Activated T-cell treated with anti-CD3 and anti-CD28 coated beads, Interleukin-2, amount 50 U/mL, for 72 hours (primary cell): ENCODE measurements around the gene TTC33. TPM values are rescaled to one million over a fixed set of nuclear protein-coding genes. Genes with fewer than 3 reads are reported as not detected.

Source experiments
- ATAC-seq, 2 donors: fragments of 150-1000 bp; cut with Tn5 transposase; replicated peaks in 1 of 2; 2 replicates each; pipeline ENCODE4 v1.10.0; 2021; ENCODE audit warnings: moderate library complexity in 2 of 2, mild to moderate bottlenecking in 1 of 2
- DNase-seq, 2 donors: peaks; one replicate each; pipeline ENCODE4 v3.0.0; 2021 to 2022; ENCODE audit warnings: mixed read lengths in 1 of 2
- H3K27ac Mint-ChIP-seq: one replicate; pipeline ENCODE4 v1.8.0; 2022; ENCODE audit warnings: mild to moderate bottlenecking, moderate library complexity, mixed read lengths
- H3K27me3 Mint-ChIP-seq: one replicate; pipeline ENCODE4 v1.8.0; 2022; ENCODE audit warnings: low read depth, mixed read lengths
- H3K36me3 Mint-ChIP-seq, 2 donors: one replicate each; pipeline ENCODE4 v1.8.0; 2022; ENCODE audit warnings: mixed read lengths in 2 of 2, mild to moderate bottlenecking in 1 of 2; ENCODE audit not compliant: insufficient read depth in 2 of 2
- H3K4me1 Mint-ChIP-seq: one replicate; pipeline ENCODE4 v1.8.0; 2022; ENCODE audit warnings: low read depth, mixed read lengths
- H3K4me3 Mint-ChIP-seq, 2 donors: one replicate each; pipeline ENCODE4 v1.8.0; 2022; ENCODE audit warnings: mild to moderate bottlenecking in 2 of 2, mixed read lengths in 2 of 2, moderate library complexity in 2 of 2
- H3K9me3 Mint-ChIP-seq, 2 donors: one replicate each; pipeline ENCODE4 v1.8.0; 2022; ENCODE audit warnings: mixed read lengths in 2 of 2
- total RNA-seq, 2 donors: library from RNA; stranded (reverse); gene quantifications; one replicate each; pipeline ENCODE4 v1.2.3, GENCODE V29; 2022

The TTC33 gene
- total RNA-seq, 2 donors from 2014 or later, result 29.4 to 33.5 TPM

DNA sequence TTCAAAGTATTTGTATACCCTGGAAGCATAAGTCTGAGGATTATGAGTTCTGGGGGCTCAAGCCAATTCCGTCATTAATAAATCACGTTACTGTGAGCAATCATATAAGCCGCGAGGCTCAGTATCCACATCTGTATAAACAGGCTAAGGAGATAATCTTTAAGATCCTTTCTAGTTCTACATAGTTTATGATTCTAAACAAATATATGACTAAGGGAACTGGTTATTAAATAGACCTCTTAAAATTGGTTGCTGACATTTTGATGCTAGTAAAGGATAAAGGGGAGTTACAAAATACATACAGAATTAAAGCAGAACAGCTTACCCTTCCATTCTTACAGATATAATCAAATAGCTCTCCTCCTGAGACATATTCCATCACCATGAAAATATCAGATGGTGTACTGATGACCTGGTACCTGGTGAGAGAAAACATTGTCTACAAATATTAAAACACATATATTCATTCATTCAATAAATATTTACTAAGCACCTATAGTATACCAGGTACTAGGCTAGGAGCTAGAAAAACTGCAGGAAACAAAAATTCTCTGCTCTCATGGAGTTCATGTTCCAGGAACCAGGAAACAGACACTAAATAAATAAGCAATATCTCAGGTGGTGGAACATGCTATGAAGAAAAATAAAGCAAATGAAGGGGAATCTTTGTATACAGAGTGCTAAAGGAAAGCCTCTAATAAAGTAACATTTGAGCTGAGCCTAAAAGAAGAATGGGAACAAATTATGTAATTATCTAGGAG, 19.5 kb upstream of the TTC33 start:
- ATAC-seq (no peak), DNase-seq (no peak)
- H3K27me3 Mint-ChIP-seq, result no peaks in the 10 kb centered on the region
- H3K9me3 Mint-ChIP-seq, result no peaks in the 10 kb centered on the region
- H3K4me3 Mint-ChIP-seq, result peak overlapping the region in 1 of 2 donors; percentile 16
- peak overlapping the region; percentile 56 for H3K27ac Mint-ChIP-seq
- peaks cover 4 to 9% of the 10 kb centered on the region in 2 donors for H3K36me3 Mint-ChIP-seq
- H3K4me1 Mint-ChIP-seq, result peaks cover 20% of the 10 kb centered on the region

DNA sequence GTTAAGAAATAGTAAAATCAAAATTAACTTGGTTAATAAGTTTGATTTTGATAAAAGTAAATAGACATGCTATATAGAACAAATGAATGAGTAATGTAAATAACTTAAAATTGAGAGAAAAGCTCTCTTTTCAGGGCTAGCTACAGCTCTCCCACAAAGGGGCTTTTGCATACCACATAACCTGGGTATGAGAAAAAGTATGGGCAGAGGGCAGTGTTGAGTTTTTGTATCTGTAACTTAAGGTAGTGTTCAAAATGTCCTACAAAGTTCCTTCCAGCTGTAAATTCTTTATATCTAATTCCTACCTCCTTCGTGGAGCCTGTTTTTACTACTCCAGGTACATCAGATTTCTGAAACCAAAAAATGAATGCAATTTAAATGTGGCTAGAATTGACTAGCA, 18.9 kb upstream of the TTC33 start:
- Mint-ChIP-seq H3K4me1 (peaks cover 20% of the 10 kb centered on the region), H3K4me3 (no peak overlapping the region), H3K9me3 (no peaks in the 10 kb centered on the region), H3K27me3 (no peaks in the 10 kb centered on the region), H3K36me3 (peaks cover 4 to 10% of the 10 kb centered on the region in 2 donors), H3K27ac (no peak overlapping the region)
- ATAC-seq, result no peak
- DNase-seq, result no peak

DNA sequence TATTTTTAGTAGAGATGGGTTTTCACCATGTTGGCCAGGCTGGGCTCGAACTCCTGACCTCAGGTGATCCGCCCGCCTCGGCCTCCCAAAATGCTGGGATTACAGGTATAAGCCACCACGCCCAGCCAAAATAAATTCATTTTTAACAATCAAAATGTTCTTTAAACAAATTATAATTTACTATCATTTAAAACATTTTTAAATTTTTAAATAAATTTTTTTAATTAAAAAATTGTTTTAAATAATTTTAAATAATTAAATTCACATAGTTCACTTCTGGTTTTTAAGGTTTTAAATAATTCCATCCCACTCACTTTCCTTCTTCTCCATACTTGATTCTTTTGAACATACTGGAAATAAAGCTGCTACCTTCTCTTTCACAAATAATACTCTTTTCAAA, 15.0 kb upstream of the TTC33 start:
- DNase-seq, result no peak
- no peaks in the 10 kb centered on the region for H3K27me3 Mint-ChIP-seq
- ATAC-seq, result no peak
- no peak overlapping the region for H3K27ac Mint-ChIP-seq
- H3K36me3 Mint-ChIP-seq, result peaks cover 3 to 17% of the 10 kb centered on the region in 2 donors
- peaks cover 4% of the 10 kb centered on the region for H3K4me1 Mint-ChIP-seq
- H3K9me3 Mint-ChIP-seq, result no peaks in the 10 kb centered on the region
- no peak overlapping the region for H3K4me3 Mint-ChIP-seq

DNA sequence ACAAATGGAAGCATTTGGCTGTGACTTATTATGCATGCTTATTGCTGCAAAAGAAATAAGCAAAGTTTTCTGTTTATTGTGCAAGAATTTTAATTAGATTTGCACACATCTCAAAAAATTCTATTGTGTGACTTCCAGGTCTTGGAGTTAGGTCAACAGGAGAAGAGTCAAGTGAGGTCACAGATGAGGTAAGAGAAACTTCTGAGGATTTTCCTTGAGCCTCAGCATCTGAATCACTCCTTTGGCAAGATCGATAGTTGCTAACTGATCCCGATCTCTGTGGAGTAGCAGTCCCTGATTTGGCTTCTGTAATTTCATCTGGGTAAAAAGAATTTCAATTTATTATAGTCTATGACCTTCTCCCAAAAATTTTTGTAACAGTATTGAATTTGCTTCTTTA, 6.9 kb upstream of the TTC33 start:
- no peak for ATAC-seq
- no peaks in the 10 kb centered on the region for H3K4me1 Mint-ChIP-seq
- DNase-seq, result no peak
- no peak overlapping the region for H3K4me3 Mint-ChIP-seq
- H3K27me3 Mint-ChIP-seq, result no peaks in the 10 kb centered on the region
- H3K9me3 Mint-ChIP-seq, result no peaks in the 10 kb centered on the region
- H3K36me3 Mint-ChIP-seq, result peaks cover 3 to 21% of the 10 kb centered on the region in 2 donors
- no peak overlapping the region for H3K27ac Mint-ChIP-seq

DNA sequence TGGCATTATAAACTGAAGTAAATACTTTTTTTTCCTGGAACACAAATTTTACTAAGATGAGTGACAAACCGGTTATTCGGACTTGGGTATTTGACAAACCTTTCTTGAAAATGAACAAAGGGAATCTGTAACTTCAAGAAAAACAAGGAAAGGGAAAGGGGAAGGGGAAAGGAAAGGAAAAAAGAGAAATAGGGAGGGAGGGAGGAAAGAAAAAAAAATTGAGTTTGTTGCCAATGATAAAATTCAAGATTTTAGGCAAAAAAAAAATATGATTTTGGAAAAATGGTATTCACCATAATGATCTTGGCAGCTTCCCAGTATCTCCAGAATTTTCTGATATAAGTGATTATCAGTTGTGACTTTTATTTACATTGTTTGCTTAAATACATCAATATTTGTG, 1.6 kb upstream of the TTC33 start:
- ATAC-seq (no peak), DNase-seq (no peak)
- H3K27ac Mint-ChIP-seq, result no peak overlapping the region
- no peak overlapping the region for H3K4me3 Mint-ChIP-seq
- peaks cover 2 to 7% of the 10 kb centered on the region in 2 donors for H3K36me3 Mint-ChIP-seq
- no peaks in the 10 kb centered on the region for H3K4me1 Mint-ChIP-seq
- H3K9me3 Mint-ChIP-seq, result no peaks in the 10 kb centered on the region
- H3K27me3 Mint-ChIP-seq, result no peaks in the 10 kb centered on the region

DNA sequence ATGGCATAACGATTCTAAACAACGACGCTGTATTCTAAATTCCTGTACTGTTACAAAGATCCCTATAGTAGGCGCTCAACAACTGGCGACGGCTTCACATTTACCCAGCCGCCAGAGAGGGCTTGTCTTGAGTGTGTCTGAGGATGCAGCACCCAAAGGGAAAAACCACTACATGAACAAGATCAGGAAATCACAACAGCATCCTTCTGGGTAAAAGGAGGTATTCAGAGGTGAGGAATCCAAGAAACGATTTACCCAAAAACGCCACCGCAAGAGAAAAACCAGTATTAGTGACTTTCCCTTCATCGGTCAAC, 711 bp downstream of the TTC33 start:
- no peaks in the 10 kb centered on the region for H3K27me3 Mint-ChIP-seq
- H3K4me3 Mint-ChIP-seq, result no peak overlapping the region
- peaks cover 2 to 4% of the 10 kb centered on the region in 2 donors for H3K36me3 Mint-ChIP-seq
- DNase-seq (peak; percentile 71), ATAC-seq (peak; percentile 72 to 73)
- H3K4me1 Mint-ChIP-seq, result peaks cover 12% of the 10 kb centered on the region
- no peak overlapping the region for H3K27ac Mint-ChIP-seq
- H3K9me3 Mint-ChIP-seq, result no peaks in the 10 kb centered on the region

DNA sequence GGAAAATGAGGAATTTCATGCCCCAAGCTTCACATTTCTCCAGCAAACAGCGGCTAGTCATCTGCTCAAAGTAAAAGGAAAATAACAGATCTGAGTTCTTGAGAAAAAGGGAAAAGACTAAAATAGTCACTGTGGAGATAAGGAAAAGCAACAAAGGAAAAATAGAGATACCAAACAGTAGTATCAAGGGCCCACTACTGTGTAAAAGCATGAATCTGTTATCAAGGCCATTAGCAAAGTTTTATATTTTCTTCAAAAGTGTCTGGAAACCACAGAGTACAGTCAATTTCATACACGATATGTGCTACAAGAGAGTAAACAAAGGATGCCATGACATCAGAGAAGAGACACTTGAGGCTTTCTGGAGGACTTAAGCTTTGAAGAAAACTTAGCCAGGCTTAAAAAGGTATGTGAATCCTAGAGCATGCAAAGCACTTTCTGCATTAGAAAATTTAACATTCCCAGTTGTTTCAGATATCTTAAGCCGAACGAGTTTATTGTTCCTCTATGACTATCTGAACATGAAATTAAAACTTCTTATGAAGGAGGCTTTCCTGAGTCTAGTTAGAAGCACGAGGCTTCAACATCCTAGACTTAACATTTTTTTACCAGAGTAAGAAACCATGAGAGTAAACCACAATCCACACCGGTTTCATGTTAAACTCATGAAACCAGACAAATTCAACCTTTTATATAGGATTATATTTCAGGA, 1.2 kb downstream of the TTC33 start:
- no peak for DNase-seq
- no peak overlapping the region for H3K4me3 Mint-ChIP-seq
- H3K36me3 Mint-ChIP-seq, result peaks cover 2 to 4% of the 10 kb centered on the region in 2 donors
- no peak overlapping the region for H3K27ac Mint-ChIP-seq
- ATAC-seq, result peak; percentile 61 to 63
- H3K27me3 Mint-ChIP-seq, result no peaks in the 10 kb centered on the region
- peaks cover 15% of the 10 kb centered on the region for H3K4me1 Mint-ChIP-seq
- H3K9me3 Mint-ChIP-seq, result no peaks in the 10 kb centered on the region

DNA sequence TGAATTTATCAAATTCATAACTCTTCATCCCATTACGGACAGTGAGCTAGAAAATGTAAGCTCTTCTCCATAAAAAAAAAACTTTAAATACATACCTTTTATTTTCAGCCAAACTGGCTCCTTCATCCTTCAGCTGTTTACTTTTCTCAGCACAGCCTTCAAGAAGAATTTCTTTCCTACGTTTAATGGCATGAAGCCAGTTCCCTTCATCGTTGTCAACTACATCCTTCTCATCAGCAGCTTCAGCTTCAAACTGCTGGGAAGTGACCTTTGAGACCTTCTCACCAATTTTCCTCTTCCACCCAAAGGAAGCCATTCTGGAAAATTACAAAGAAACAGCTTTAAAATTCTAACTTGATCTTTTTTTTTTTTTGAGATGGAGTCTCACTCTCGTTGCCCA, 9.1 kb downstream of the TTC33 start:
- no peaks in the 10 kb centered on the region for H3K27me3 Mint-ChIP-seq
- H3K4me1 Mint-ChIP-seq, result peaks cover 44% of the 10 kb centered on the region

DNA sequence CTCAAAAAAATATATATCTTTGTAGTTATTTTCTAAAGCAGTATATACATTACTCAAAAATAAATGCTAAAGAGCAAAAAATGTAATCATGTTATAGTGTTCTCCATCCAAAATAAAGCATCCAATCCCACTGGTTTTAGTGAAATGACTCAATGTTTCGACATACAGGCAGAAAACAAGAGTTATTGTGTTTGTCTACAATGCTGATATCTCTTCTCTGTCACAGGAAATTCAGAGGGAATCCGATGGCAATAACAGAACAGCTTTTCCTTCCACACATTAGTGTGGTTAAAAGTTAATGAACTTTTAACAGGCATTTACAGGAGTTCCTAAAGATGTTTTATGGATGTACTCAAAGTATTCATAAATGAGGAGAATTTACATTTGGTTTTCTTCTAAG, 12.0 kb downstream of the TTC33 start:
- H3K27me3 Mint-ChIP-seq, result no peaks in the 10 kb centered on the region
- H3K9me3 Mint-ChIP-seq, result peaks cover 0 to 3% of the 10 kb centered on the region in 2 donors
- H3K27ac Mint-ChIP-seq, result no peak overlapping the region
- peaks cover 12 to 27% of the 10 kb centered on the region in 2 donors for H3K36me3 Mint-ChIP-seq
- H3K4me3 Mint-ChIP-seq, result no peak overlapping the region
- no peak for ATAC-seq
- H3K4me1 Mint-ChIP-seq, result peaks cover 21% of the 10 kb centered on the region
- DNase-seq, result no peak

More for the DNA sequence above, 9.1 kb downstream of the TTC33 start:
- ATAC-seq, result no peak
- Mint-ChIP-seq H3K27ac (no peak overlapping the region), H3K4me3 (no peak overlapping the region), H3K9me3 (no peaks in the 10 kb centered on the region), H3K36me3 (peaks cover 4 to 10% of the 10 kb centered on the region in 2 donors)
- DNase-seq, result no peak

DNA sequence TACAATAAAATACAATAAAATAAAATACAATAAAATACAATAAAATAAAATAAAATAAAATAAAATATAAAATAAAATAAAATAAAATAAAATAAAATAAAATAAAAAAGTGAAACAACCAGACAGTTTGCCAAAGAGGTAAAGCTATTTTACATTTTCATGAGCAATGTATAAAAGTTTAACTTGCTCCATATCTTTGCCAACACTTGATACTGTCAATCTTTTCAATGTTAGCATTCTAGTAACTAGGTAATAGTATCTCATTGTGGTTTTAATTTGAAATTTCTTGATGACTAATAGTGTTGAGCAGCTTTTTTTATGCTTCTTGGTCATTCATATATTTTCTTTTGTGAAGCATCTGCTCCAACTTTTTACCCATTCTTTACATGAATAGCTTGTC, 17.3 kb downstream of the TTC33 start:
- no peak overlapping the region for H3K4me3 Mint-ChIP-seq
- no peak overlapping the region for H3K27ac Mint-ChIP-seq
- ATAC-seq (no peak), DNase-seq (no peak)
- H3K36me3 Mint-ChIP-seq, result peaks cover 16 to 32% of the 10 kb centered on the region in 2 donors
- H3K4me1 Mint-ChIP-seq, result peaks cover 29% of the 10 kb centered on the region
- H3K9me3 Mint-ChIP-seq, result peaks cover 0 to 3% of the 10 kb centered on the region in 2 donors
- no peaks in the 10 kb centered on the region for H3K27me3 Mint-ChIP-seq

DNA sequence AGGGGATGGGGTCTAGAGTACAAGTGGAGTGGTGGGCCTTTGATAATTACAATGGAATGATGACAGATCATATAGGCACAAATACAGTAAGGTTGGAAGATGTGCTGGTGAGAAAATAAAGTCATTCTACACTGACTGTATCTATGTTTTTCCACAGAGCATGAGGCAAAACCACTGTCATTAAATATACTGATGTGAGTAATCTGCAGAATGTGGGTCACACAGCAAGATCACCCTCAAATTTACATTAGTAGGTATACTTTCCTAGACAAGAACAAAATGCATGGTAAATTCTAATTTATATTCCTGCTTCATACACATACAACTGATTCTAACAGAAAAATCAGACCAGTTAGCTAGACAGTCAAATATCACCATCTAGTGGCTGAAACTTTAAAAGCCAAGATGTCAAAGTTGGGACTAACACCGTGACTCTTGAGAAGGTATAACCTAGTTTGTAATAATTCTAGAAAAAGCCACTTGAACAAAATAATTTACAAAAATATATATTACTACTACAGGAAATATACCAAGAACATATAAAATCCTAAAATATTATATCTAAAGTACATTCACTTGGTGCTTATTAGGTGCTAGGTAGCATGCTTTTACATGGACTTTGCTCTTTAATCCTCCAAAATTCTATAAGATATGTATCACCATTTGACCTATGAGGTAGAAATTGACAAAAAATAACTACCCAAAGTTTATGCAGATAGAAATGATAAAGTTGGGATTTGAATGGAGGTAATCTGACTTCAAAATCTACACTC, 19.5 kb downstream of the TTC33 start:
- peaks cover 12 to 23% of the 10 kb centered on the region in 2 donors for H3K36me3 Mint-ChIP-seq
- H3K27me3 Mint-ChIP-seq, result no peaks in the 10 kb centered on the region
- peak overlapping the region; percentile 14 for H3K27ac Mint-ChIP-seq
- H3K4me3 Mint-ChIP-seq, result no peak overlapping the region
- peaks cover 0 to 3% of the 10 kb centered on the region in 2 donors for H3K9me3 Mint-ChIP-seq
- peaks cover 25% of the 10 kb centered on the region for H3K4me1 Mint-ChIP-seq
- ATAC-seq (peak; percentile 65 to 66), DNase-seq (peak in 1 of 2 donors; percentile 17)

DNA sequence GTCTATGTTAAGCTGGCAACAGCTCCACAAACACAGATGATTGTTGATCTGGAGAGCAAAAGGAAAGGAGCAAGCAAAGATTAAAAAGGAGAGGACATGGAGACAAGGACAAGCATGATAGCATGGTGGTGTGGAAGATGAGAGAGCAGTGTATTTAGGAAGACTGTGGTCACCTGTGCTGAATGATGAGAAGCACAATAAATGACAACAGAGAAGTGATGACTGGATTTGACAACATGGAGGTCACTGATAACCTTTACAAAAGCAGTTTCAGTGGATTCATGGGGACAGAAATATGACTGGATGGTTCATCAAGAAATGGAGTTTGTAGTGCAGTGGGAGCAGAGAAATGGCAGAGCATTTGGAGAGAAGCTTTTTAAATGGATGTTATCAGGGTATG, 20.2 kb downstream of the TTC33 start:
- ATAC-seq (peak; percentile 33 to 47), DNase-seq (no peak)
- Mint-ChIP-seq H3K27ac (peak overlapping the region; percentile 14), H3K9me3 (peaks cover 0 to 3% of the 10 kb centered on the region in 2 donors), H3K4me1 (peaks cover 27% of the 10 kb centered on the region), H3K36me3 (peaks cover 13 to 16% of the 10 kb centered on the region in 2 donors), H3K4me3 (peak overlapping the region; percentile 3 to 22), H3K27me3 (no peaks in the 10 kb centered on the region)

DNA sequence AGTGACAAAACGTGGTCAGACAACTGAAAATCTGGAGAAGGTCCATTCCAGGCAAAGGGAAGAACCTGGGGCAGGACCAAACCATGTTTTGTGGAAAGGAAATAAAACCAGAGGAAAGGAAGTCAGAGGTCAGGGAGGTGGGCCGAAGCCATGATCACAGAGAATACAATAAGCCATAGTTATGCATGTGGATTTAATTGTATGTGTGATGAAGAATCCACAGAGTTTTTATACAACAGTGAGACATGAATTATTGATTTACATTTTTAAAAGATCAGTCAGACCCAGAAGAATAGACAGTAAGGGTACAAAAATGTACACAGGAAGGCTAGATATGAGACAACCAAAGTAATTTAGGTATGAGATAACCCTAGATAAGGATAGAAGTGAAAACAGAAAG, 20.8 kb downstream of the TTC33 start:
- DNase-seq, result no peak
- peak overlapping the region; percentile 3 to 59 for H3K4me3 Mint-ChIP-seq
- peak; percentile 48 to 70 for ATAC-seq
- peaks cover 27% of the 10 kb centered on the region for H3K4me1 Mint-ChIP-seq
- no peaks in the 10 kb centered on the region for H3K27me3 Mint-ChIP-seq
- H3K27ac Mint-ChIP-seq, result peak overlapping the region; percentile 14
- peaks cover 0 to 3% of the 10 kb centered on the region in 2 donors for H3K9me3 Mint-ChIP-seq
- peaks cover 11 to 13% of the 10 kb centered on the region in 2 donors for H3K36me3 Mint-ChIP-seq
